Activated CD8-positive, alpha-beta memory T cell treated with anti-CD3 and anti-CD28 coated beads for 1 hour (primary cell): ENCODE measurements around the gene RASGRF2.
"Not testable (repeated sequence)": the region's sequence is repeated elsewhere in the genome, so short reads cannot be mapped to it uniquely, and the experiment has no call there.

Experiments
- DNase-seq, 2 donors: peaks; one replicate each; pipeline ENCODE4 v3.0.0-alpha.2; 2020; ENCODE audit warnings: low read depth in 1 of 2; ENCODE audit errors: extremely low read depth in 1 of 2

RASGRF2 gene

DNA sequence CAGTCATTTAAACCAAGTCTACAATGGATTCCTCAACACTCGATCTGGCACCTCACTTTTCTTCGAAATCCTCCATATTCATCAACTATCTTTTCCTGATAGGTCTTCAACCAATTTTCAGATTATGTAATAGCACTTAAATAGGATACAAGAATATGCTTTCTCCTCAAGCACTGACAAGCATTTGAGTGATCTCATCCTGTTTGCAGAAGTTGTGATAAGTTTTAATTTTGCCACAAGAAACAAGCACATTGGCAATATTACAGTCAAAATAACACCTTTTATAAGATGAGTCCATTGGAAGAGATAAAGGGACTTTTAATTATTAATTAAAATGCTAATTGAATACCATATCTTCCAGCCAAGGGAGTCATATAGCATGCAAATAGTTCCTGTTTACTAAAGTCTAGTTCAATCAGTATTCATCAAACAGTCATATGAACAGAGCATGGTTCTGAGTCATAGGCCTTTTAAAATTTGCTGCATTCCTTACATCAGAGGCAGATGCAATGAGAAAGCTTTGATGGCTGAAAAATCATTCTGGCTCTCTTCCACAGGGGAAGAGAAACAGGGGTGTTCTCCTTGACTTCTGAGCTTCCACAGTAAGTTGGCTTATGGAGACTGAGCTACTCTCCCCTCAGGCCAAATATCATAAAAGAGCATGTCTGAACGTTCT, 308.5 kb downstream of the RASGRF2 start:
- no peak for DNase-seq

DNA sequence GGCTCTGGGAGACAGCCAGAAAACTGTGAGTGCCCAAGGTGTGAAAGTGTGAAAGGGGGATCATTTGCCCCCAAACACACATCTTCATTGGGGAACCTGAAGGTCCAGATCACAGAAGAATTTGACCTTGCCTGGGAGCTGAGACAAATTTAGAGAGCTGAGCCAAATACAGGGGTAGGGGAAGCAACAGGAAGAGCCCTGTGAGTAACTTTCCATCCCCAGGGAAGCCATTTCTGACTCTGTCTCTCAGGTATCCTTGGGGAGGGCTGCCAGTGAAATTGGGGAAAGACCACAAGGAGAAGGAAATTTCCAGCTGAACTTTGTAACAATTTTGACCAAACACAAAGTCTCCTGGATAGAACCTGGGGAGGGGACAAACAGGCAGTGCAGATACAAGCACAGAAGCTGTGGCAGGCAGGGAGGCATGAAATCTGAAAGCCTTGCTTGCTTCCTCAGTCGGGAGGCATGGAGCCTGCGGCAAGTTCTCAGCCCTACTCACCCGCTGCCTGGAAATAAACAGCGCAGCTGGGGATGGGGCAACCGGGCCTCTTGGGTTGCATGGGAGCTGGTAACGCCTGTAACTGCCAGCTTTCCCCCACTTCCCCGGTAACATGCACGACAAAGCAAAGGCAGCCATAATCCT, 309.7 kb downstream of the RASGRF2 start:
- no peak for DNase-seq

GRCh38 chr5:81270394-81271027, 310.3 kb downstream of the RASGRF2 start:
- DNase-seq, result not testable (repeated sequence)
